ENCODE measurements around the gene NEK10. TPM values are rescaled to one million over a fixed set of nuclear protein-coding genes. Genes with fewer than 3 reads are reported as not detected.

The NEK10 gene
- polyA plus RNA-seq, 1 experiment, result 3.0 TPM

DNA sequence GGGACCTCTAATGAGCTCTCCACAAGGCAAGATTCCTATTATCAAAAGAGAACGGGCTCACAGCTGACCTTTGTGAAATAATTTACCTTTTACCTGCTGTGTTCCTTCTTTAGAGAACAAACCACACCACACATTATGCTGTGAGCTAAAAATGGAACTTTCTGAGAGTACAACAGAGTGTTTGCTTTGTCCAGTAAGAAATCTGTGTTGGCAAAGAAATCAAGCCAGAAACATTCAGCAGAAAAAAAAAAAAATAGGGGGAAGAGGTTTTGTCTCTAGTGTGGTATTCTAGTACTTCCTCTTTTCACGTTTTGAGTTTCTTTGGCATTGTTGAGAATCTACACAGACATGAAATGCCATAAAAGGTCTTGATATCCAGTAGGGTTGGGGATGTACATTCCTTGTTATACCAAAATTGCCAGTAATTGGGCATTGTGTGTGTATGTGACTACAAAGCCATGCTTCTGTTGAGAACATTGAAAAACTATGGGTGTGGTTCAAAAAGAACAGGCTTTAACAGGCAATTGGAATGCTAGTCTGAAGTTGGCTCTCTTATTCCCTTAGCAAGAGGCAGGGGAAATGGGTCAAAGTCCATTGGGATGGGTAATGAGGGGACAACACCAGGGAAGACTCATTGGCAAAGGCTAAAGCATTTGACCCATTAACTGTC lies 273.5 kb downstream of the NEK10 start:
- CTCF ChIA-PET, result interaction anchor here (0.8 to 1.3 kb wide), 2 partner anchors 10 to 19 kb away, joined by 3 to 5 read pairs; no protein-coding TSS in a partner anchor
- POLR2A ChIA-PET, result no interaction called here
- DNase-seq (ENCODE audit: low read depth, low spot score), result no peak

DNA sequence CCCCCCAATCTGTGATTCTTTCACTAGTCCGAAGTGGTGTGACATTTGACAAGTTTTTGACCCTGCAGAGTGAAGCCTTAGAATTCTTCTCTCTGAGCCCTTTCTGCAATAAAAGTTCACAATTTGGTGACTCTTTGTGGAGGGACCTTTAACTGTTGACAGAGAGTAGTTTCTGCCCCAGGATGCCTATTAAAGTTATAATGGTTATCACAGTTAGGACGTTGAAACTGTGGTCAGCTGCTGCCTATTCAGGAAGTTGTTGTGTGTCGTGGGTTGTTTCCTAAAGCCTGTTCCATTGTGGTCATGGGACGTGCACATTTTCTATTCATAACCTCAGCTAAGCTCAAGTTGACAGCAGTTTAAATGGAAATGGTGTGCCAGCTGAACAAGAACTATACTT lies 274.5 kb downstream of the NEK10 start:
- POLR2A ChIA-PET, result no interaction called here
- CTCF ChIA-PET, result interaction anchor here (0.8 to 1.3 kb wide), 2 partner anchors 11 to 18 kb away, joined by 3 to 5 read pairs; no protein-coding TSS in a partner anchor
- TF ChIP-seq, protein P1, sequence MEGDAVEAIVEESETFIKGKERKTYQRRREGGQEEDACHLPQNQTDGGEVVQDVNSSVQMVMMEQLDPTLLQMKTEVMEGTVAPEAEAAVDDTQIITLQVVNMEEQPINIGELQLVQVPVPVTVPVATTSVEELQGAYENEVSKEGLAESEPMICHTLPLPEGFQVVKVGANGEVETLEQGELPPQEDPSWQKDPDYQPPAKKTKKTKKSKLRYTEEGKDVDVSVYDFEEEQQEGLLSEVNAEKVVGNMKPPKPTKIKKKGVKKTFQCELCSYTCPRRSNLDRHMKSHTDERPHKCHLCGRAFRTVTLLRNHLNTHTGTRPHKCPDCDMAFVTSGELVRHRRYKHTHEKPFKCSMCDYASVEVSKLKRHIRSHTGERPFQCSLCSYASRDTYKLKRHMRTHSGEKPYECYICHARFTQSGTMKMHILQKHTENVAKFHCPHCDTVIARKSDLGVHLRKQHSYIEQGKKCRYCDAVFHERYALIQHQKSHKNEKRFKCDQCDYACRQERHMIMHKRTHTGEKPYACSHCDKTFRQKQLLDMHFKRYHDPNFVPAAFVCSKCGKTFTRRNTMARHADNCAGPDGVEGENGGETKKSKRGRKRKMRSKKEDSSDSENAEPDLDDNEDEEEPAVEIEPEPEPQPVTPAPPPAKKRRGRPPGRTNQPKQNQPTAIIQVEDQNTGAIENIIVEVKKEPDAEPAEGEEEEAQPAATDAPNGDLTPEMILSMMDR (IDR thresholded peaks at IDR 0.05; ENCODE audit: low read depth, low read length), result no peak
- Histone ChIP-seq H3K9me3 (ENCODE audit: control insufficient read depth, insufficient read depth, low read length) (no peaks in the 10 kb centered on the region), H3K4me3 (ENCODE audit: low read depth, low read length) (no peak overlapping the region), H3K27me3 (ENCODE audit: control insufficient read depth, insufficient read depth, low read length) (peaks cover 3% of the 10 kb centered on the region), H3K27ac (ENCODE audit: low read depth, low read length) (no peak overlapping the region)
- no peak for DNase-seq (ENCODE audit: low read depth, low spot score)

More for the DNA sequence above, 273.5 kb downstream of the NEK10 start:
- Histone ChIP-seq H3K9me3 (ENCODE audit: control insufficient read depth, insufficient read depth, low read length) (no peaks in the 10 kb centered on the region), H3K4me3 (ENCODE audit: low read depth, low read length) (no peak overlapping the region), H3K27ac (ENCODE audit: low read depth, low read length) (no peak overlapping the region), H3K27me3 (ENCODE audit: control insufficient read depth, insufficient read depth, low read length) (peaks cover 3% of the 10 kb centered on the region)
- TF ChIP-seq, protein P1 (IDR thresholded peaks at IDR 0.05; ENCODE audit: low read depth, low read length), result no peak

DNA sequence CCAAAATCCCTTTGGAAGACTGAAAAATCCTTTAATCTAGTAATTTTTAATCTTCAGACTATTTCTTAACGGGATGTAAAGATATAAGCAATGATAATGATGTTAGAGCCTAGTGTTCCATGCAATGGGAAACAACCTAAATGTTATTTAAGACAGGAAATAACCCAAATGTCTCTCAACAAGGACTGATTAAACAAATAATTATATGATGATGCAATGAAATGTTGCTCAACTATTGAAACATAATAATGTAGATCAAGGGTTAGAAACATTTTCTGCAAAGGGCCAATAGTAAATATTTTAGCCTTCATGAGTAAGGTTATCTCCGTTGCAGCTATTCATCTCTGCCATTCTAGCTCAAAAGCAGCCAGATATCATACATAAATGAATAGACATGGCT lies 275.4 kb downstream of the NEK10 start:
- Histone ChIP-seq H3K9me3 (ENCODE audit: control insufficient read depth, insufficient read depth, low read length) (no peaks in the 10 kb centered on the region), H3K27ac (ENCODE audit: low read depth, low read length) (no peak overlapping the region), H3K4me3 (ENCODE audit: low read depth, low read length) (no peak overlapping the region), H3K27me3 (ENCODE audit: control insufficient read depth, insufficient read depth, low read length) (peaks cover 3% of the 10 kb centered on the region)
- POLR2A ChIA-PET, result no interaction called here
- DNase-seq (ENCODE audit: low read depth, low spot score), result no peak
- TF ChIP-seq, protein P1 (IDR thresholded peaks at IDR 0.05; ENCODE audit: low read depth, low read length), result no peak
- CTCF ChIA-PET, result no interaction called here

DNA sequence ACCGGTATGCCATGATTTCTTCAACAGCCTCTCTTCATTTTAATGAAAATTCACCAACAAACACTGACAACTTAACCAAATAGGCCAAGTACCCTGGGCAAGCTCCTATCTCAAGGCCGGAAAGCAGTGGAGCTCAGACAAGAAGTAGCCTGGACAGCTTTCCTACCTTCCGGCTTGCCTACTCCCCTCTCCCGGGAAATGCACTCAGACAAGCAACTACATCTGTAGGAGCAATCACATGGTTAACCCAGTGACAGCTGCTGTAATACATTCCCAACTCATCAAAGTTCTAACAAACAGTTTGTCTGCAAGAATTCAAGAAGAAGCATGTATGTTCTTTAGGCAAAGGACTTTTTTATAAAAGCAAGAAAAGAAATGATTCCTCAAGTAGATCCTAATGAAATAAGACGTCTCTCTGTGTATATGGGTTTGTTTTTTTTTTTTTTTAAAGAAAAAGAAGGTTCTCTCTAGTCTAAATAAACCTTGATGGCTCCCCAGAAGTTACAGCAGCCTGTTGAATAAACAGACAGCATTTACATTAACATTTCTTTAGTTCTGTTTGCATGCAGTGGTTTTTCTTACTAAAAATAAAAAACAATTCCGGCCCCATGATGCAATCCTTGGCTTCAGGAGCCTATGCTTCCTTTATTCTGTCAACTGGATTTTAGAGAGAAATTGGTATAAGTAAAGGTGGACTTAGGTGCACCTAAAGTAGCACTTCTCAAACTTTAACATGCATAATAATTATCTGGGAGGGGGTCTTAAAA lies 278.7 kb downstream of the NEK10 start:
- no peak for DNase-seq (ENCODE audit: low read depth, low spot score)
- POLR2A ChIA-PET, result no interaction called here
- Histone ChIP-seq H3K27ac (ENCODE audit: low read depth, low read length) (no peak overlapping the region), H3K9me3 (ENCODE audit: control insufficient read depth, insufficient read depth, low read length) (no peaks in the 10 kb centered on the region), H3K27me3 (ENCODE audit: control insufficient read depth, insufficient read depth, low read length) (peaks cover 3% of the 10 kb centered on the region), H3K4me3 (ENCODE audit: low read depth, low read length) (no peak overlapping the region)
- CTCF ChIA-PET, result interaction anchor here (0.7 kb wide), 1 partner anchor 39 kb away, joined by 3 read pairs; no protein-coding TSS in a partner anchor
- TF ChIP-seq, protein P1 (IDR thresholded peaks at IDR 0.05; ENCODE audit: low read depth, low read length), result no peak

DNA sequence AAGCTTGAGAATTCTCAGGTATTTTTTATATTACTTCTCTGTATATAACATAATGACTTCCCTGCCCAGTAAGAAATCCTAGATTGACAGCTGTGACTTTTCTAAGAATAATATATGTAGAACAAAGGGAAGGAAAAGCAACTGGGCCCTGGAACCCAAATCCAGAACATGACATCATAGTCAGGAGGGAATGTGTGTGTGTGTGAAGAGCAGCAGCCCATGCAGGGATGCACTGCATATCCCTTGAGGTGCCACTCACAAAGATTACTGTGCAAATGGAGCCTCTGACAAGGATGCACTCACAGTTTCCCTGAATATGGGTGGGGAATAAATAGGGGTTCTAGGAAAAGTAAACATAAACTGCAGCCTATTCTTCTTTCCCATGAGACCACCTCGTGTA lies 279.5 kb downstream of the NEK10 start:
- ChIA-PET CTCF (no interaction called here), POLR2A (no interaction called here)
- H3K9me3 ChIP-seq (ENCODE audit: control insufficient read depth, insufficient read depth, low read length), result no peaks in the 10 kb centered on the region
- no peak overlapping the region for H3K27ac ChIP-seq (ENCODE audit: low read depth, low read length)
- TF ChIP-seq, protein P1 (IDR thresholded peaks at IDR 0.05; ENCODE audit: low read depth, low read length), result no peak
- peaks cover 3% of the 10 kb centered on the region for H3K27me3 ChIP-seq (ENCODE audit: control insufficient read depth, insufficient read depth, low read length)
- no peak for DNase-seq (ENCODE audit: low read depth, low spot score)
- H3K4me3 ChIP-seq (ENCODE audit: low read depth, low read length), result no peak overlapping the region

All from AG04450 (cell line).